ENCODE measurements around the gene GPR137B. TPM values are rescaled to one million over a fixed set of nuclear protein-coding genes. Genes with fewer than 3 reads are reported as not detected.

GPR137B gene
- total and polyA plus RNA-seq, 8 donors = 9.3 to 37.4 (median 12.7) TPM

DNA sequence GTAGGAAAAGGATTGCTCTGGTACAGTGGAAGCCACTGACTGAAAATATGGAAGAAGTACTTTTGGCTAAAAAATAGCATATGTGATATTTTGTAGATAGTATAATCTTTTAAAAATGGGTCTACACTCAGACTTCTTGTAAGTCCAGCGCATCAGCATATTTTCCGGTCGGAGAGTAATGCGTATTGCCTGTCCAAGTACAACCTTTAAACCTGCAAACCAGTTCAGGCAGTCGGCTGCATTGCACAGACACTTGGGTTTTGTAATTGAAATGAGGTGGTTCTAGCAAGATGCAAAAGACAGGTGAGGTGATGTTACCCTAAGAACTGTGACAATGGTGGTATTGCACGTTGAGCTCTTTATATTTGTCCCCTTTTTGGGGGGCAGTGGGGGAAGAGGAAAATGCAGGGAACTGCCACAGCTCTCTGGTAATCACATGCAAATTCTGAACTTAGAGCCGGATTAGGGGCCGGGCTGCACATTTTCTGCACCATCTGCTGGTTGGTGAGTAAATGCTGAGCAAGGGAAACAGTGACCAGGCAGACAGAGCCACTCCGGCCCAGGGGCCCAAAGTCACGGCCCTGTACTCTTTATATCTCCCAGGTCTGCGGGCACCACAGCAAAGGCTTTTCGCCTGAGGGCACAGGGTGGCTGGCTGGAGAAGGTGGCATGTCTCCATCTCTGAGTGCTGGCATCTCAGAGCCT lies 2.3 kb downstream of the GPR137B start:
- Histone ChIP-seq H3K9me3 (no peaks in the 10 kb centered on the region), H3K4me1 (peaks cover 7 to 56% of the 10 kb centered on the region in 2 donors), H3K27me3 (peaks cover 0 to 38% of the 10 kb centered on the region in 2 donors), H3K27ac (no peak overlapping the region), H3K36me3 (no peaks in the 10 kb centered on the region), H3K4me3 (peak overlapping the region in 1 of 2 donors; percentile 70)
- DNase-seq = no peak
- ATAC-seq = no peak
- TF ChIP-seq, protein P1, sequence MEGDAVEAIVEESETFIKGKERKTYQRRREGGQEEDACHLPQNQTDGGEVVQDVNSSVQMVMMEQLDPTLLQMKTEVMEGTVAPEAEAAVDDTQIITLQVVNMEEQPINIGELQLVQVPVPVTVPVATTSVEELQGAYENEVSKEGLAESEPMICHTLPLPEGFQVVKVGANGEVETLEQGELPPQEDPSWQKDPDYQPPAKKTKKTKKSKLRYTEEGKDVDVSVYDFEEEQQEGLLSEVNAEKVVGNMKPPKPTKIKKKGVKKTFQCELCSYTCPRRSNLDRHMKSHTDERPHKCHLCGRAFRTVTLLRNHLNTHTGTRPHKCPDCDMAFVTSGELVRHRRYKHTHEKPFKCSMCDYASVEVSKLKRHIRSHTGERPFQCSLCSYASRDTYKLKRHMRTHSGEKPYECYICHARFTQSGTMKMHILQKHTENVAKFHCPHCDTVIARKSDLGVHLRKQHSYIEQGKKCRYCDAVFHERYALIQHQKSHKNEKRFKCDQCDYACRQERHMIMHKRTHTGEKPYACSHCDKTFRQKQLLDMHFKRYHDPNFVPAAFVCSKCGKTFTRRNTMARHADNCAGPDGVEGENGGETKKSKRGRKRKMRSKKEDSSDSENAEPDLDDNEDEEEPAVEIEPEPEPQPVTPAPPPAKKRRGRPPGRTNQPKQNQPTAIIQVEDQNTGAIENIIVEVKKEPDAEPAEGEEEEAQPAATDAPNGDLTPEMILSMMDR (IDR thresholded peaks at IDR 0.05) = no peak
- intact Hi-C loops (cut with DNase I) = no loop called here

DNA sequence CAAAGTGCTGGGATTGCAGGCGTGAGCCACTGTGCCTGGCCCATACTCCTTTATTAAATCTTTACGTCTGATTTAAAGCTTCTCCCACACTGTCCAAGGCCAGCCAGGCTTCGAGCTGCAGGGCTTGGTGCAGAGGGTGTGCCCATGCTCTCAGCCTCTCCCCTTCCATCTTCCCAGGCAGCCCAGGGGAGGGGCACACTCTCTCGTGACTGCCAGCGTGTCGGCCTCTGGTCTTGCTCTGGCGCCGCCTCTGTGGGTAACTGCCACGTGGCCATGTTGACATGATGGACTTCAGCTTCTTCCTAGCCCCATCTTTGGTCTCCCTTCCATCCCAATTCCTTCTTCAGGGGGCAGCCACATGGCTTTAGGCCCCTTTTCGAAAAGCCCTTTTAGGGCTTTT lies 4.7 kb downstream of the GPR137B start:
- H3K27ac ChIP-seq = no peak overlapping the region

DNA sequence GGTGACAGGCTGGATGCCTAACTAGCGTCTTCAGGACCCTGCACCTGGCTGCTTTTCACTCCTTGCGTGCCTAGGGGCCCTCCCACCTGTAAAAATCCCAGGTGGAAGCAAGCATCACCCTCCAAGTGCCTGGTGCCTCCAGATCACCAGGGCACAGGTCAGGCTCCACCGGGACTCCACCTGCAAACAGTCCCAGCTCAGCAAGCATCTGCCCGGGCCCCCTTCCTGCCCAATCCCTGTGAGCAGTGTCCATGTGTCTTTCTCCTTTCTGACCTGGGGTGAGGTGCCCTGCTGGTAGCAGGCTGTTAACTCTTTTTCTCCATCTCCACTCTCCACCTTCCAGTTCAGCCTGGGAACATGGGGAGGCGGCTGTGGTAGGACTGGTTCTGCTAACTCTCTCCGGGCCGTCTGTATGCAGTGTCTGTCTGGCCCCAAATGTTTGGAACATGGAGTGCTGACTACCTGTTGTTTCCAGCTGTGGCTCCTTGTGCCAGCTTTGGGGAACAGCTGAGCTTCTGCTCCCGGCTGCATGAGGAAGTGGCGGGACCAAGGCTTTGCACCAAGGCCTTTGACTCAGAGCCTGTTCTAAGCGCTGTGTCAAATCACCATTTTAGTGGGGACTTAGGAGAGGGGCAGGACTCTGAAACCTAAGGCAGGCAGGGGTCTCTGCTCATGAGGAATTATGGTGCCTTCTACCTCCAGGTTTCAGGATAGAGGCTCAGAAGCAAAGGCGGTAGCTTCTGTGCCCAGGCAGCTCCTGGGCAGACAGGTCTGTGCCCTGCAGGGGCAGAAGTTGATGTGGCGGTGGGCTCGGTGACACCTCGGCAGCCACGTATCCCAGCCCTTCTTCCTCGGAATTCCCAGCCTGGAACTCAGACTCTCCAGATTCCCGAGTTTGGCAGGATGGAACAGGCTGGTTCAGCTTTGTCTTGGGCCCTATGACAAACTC lies 5.5 kb downstream of the GPR137B start:
- Histone ChIP-seq H3K36me3 (no peaks in the 10 kb centered on the region), H3K4me3 (no peak overlapping the region), H3K9me3 (no peaks in the 10 kb centered on the region), H3K27me3 (peaks cover 0 to 8% of the 10 kb centered on the region in 2 donors), H3K4me1 (peaks cover 7 to 45% of the 10 kb centered on the region in 2 donors), H3K27ac (peak overlapping the region in 1 of 2 donors; percentile 9)
- DNase-seq (no peak), ATAC-seq (peak; percentile 11)
- TF ChIP-seq, protein P1 (IDR thresholded peaks at IDR 0.05) = no peak
- intact Hi-C loops (cut with DNase I) = no loop called here

More for the DNA sequence above, 4.7 kb downstream of the GPR137B start:
- intact Hi-C loops (cut with DNase I) = no loop called here
- no peak for ATAC-seq
- H3K4me1 ChIP-seq = peaks cover 7 to 45% of the 10 kb centered on the region in 2 donors
- H3K27me3 ChIP-seq = peaks cover 0 to 14% of the 10 kb centered on the region in 2 donors
- TF ChIP-seq, protein P1 (IDR thresholded peaks at IDR 0.05) = no peak
- DNase-seq = no peak
- no peak overlapping the region for H3K4me3 ChIP-seq
- H3K9me3 ChIP-seq = no peaks in the 10 kb centered on the region
- no peaks in the 10 kb centered on the region for H3K36me3 ChIP-seq

DNA sequence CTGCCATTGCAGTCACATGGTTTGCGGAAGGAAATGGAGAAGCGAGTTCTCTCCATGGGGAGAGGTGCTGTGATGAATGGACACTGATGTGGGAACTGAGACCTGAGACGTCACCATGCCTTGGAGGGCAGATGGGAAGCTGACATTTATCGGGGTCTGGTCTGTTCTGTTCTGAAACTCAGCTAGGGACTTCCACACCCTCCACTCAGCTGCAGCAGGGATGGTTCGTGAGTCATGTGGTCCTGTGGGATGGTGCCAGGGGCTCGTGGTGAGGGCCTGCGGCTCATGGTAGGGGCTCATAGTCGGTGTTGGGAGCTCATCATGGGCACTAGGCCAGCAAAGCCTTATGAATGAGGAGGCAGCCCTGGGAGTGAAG lies 6.1 kb downstream of the GPR137B start:
- no peaks in the 10 kb centered on the region for H3K36me3 ChIP-seq
- no peaks in the 10 kb centered on the region for H3K9me3 ChIP-seq
- H3K27ac ChIP-seq = peak overlapping the region in 1 of 2 donors; percentile 9
- peaks cover 7 to 39% of the 10 kb centered on the region in 2 donors for H3K4me1 ChIP-seq
- TF ChIP-seq, protein P1 (IDR thresholded peaks at IDR 0.05) = no peak
- no peak for ATAC-seq
- H3K4me3 ChIP-seq = no peak overlapping the region
- H3K27me3 ChIP-seq = peaks cover 0 to 2% of the 10 kb centered on the region in 2 donors
- no peak for DNase-seq
- intact Hi-C loops (cut with DNase I) = no loop called here

Measured in left lung (tissue), 10 donors.